ENCODE data around the gene SYAP1. TPM values are rescaled to one million over a fixed set of nuclear protein-coding genes. Genes with fewer than 3 reads are reported as not detected.

The SYAP1 gene
- total and polyA plus RNA-seq, 10 of the 15 experiments (the other 5 are each of a cell fraction or from before 2014, with no cell fraction given) = 5.9 to 29.9 (median 16.2) TPM

DNA sequence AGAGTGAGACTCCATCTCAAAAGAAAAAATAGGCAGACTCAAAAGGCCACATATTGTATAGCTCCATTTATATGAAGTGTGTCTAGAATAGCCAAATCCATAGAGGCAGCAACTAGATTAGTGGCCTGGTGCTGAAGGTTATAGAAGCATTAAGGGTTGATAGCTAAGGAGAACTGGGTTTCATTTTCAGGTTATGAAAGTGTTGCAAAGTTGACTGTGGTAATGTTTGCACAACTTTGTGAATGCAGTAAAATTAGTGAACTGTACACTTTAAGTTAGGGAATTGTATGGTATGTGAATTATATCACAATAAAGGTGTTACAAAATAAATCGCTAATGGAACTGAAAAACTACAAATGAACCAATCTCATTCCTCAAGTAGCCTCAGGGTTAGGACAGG lies 95.2 kb downstream of the SYAP1 start (continued):
- no peak for TF ChIP-seq SUPT20H (IDR thresholded peaks at IDR 0.05; ENCODE audit: borderline replicate concordance, control insufficient read depth, low read depth, low read length)
- TF ChIP-seq TBL1XR1 (IDR thresholded peaks at IDR 0.05; ENCODE audit: low read depth, low read length) = no peak
- TF ChIP-seq BCL11A (IDR thresholded peaks at IDR 0.05; ENCODE audit: low read depth, low read length) = no peak
- TF ChIP-seq, protein P1, sequence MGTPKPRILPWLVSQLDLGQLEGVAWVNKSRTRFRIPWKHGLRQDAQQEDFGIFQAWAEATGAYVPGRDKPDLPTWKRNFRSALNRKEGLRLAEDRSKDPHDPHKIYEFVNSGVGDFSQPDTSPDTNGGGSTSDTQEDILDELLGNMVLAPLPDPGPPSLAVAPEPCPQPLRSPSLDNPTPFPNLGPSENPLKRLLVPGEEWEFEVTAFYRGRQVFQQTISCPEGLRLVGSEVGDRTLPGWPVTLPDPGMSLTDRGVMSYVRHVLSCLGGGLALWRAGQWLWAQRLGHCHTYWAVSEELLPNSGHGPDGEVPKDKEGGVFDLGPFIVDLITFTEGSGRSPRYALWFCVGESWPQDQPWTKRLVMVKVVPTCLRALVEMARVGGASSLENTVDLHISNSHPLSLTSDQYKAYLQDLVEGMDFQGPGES (IDR thresholded peaks at IDR 0.05) = no peak
- TF ChIP-seq NFXL1 (IDR thresholded peaks at IDR 0.05; ENCODE audit: borderline replicate concordance) = no peak

Small RNA genes lying within 50 kb of the gene (small RNA-seq; reads per million reads assigned to genes)
- gene RNU7-56P = not detected
- not detected for gene RPL12P49

Other genes with a start within 250 kb of the SYAP1 start
- not detected in 2 replicates for gene S100G, start 69.5 kb upstream of the SYAP1 start, total RNA-seq (2014; rRNA removed)
- gene S100G, start 69.5 kb upstream of the SYAP1 start, total RNA-seq (2014; rRNA removed; fragmentation: Illumina TruSeq; extraction: Trizol) = not detected in 2 replicates
- not detected in 2 replicates for gene S100G, start 69.5 kb upstream of the SYAP1 start, total RNA-seq (2021)
- not detected in 2 replicates for gene S100G, start 69.5 kb upstream of the SYAP1 start, polyA plus RNA-seq (2011; rRNA removed)
- not detected in 2 replicates for gene S100G, start 69.5 kb upstream of the SYAP1 start, polyA plus RNA-seq (2014; fragmentation: Illumina TruSeq; extraction: Trizol)
- gene S100G, start 69.5 kb upstream of the SYAP1 start, polyA plus RNA-seq (2014; fragmentation: Nextera tagmentation; extraction: Ambion mirVana) = not detected
- not detected in 2 replicates for gene S100G, start 69.5 kb upstream of the SYAP1 start, polyA plus RNA-seq (2014; rRNA removed)
- gene S100G, start 69.5 kb upstream of the SYAP1 start, polyA plus RNA-seq (2016; fragmentation: Nextera tagmentation; extraction: Ambion mirVana) = not detected
- 15.4 and 18.6 TPM in 2 replicates for gene CTPS2, start 6.9 kb upstream of the SYAP1 start, total RNA-seq (2014; rRNA removed)
- gene CTPS2, start 6.9 kb upstream of the SYAP1 start, total RNA-seq (2014; rRNA removed; fragmentation: Illumina TruSeq; extraction: Trizol) = 17.6 and 17.8 TPM in 2 replicates
- gene CTPS2, start 6.9 kb upstream of the SYAP1 start, total RNA-seq (2021) = 13.3 and 14.9 TPM in 2 replicates
- gene CTPS2, start 6.9 kb upstream of the SYAP1 start, polyA plus RNA-seq (2011; rRNA removed) = 16.9 and 23.3 TPM in 2 replicates
- 15.0 and 19.2 TPM in 2 replicates for gene CTPS2, start 6.9 kb upstream of the SYAP1 start, polyA plus RNA-seq (2014; fragmentation: Illumina TruSeq; extraction: Trizol)
- 1 to 10 TPM; 5.9 to 7.7 TPM for gene CTPS2, start 6.9 kb upstream of the SYAP1 start, polyA plus RNA-seq (2014; fragmentation: Nextera tagmentation; extraction: Ambion mirVana)
- 11.5 and 11.8 TPM in 2 replicates for gene CTPS2, start 6.9 kb upstream of the SYAP1 start, polyA plus RNA-seq (2014; rRNA removed)
- gene CTPS2, start 6.9 kb upstream of the SYAP1 start, polyA plus RNA-seq (2016; fragmentation: Nextera tagmentation; extraction: Ambion mirVana) = 10 to 100 TPM; 11.9 to 13.5 TPM
- gene TXLNG, start 66.9 kb downstream of the SYAP1 start, total RNA-seq (2014; rRNA removed) = 18.9 and 20.5 TPM in 2 replicates
- 27.5 and 29.5 TPM in 2 replicates for gene TXLNG, start 66.9 kb downstream of the SYAP1 start, total RNA-seq (2014; rRNA removed; fragmentation: Illumina TruSeq; extraction: Trizol)
- gene TXLNG, start 66.9 kb downstream of the SYAP1 start, total RNA-seq (2021) = 19.7 and 20.1 TPM in 2 replicates
- 40.7 and 46.2 TPM in 2 replicates for gene TXLNG, start 66.9 kb downstream of the SYAP1 start, polyA plus RNA-seq (2011; rRNA removed)
- gene TXLNG, start 66.9 kb downstream of the SYAP1 start, polyA plus RNA-seq (2014; fragmentation: Illumina TruSeq; extraction: Trizol) = 33.4 and 40.9 TPM in 2 replicates
- gene TXLNG, start 66.9 kb downstream of the SYAP1 start, polyA plus RNA-seq (2014; fragmentation: Nextera tagmentation; extraction: Ambion mirVana) = 10 to 100 TPM in 1 of 2 experiments, 1 to 10 TPM in 1; 9.9 to 13.2 TPM
- gene TXLNG, start 66.9 kb downstream of the SYAP1 start, polyA plus RNA-seq (2014; rRNA removed) = 20.9 and 25.6 TPM in 2 replicates
- 10 to 100 TPM; 17.6 to 17.8 TPM for gene TXLNG, start 66.9 kb downstream of the SYAP1 start, polyA plus RNA-seq (2016; fragmentation: Nextera tagmentation; extraction: Ambion mirVana)
- 185 and 195 TPM in 2 replicates for gene RBBP7, start 150.8 kb downstream of the SYAP1 start, total RNA-seq (2014; rRNA removed)
- gene RBBP7, start 150.8 kb downstream of the SYAP1 start, total RNA-seq (2014; rRNA removed; fragmentation: Illumina TruSeq; extraction: Trizol) = 220 and 226 TPM in 2 replicates
- gene RBBP7, start 150.8 kb downstream of the SYAP1 start, total RNA-seq (2021) = 151 and 167 TPM in 2 replicates
- gene RBBP7, start 150.8 kb downstream of the SYAP1 start, polyA plus RNA-seq (2011; rRNA removed) = 274 and 374 TPM in 2 replicates
- 203 and 272 TPM in 2 replicates for gene RBBP7, start 150.8 kb downstream of the SYAP1 start, polyA plus RNA-seq (2014; fragmentation: Illumina TruSeq; extraction: Trizol)
- 100 to 1,000 TPM in 1 of 2 experiments, 10 to 100 TPM in 1; 95.3 to 155 TPM for gene RBBP7, start 150.8 kb downstream of the SYAP1 start, polyA plus RNA-seq (2014; fragmentation: Nextera tagmentation; extraction: Ambion mirVana)
- 149 and 170 TPM in 2 replicates for gene RBBP7, start 150.8 kb downstream of the SYAP1 start, polyA plus RNA-seq (2014; rRNA removed)
- gene RBBP7, start 150.8 kb downstream of the SYAP1 start, polyA plus RNA-seq (2016; fragmentation: Nextera tagmentation; extraction: Ambion mirVana) = 100 to 1,000 TPM; 244 to 277 TPM
- gene REPS2, start 227.0 kb downstream of the SYAP1 start, total RNA-seq (2014; rRNA removed) = 5.4 and 6.6 TPM in 2 replicates
- 4.1 and 4.3 TPM in 2 replicates for gene REPS2, start 227.0 kb downstream of the SYAP1 start, total RNA-seq (2014; rRNA removed; fragmentation: Illumina TruSeq; extraction: Trizol)
- 5.7 and 6.6 TPM in 2 replicates for gene REPS2, start 227.0 kb downstream of the SYAP1 start, total RNA-seq (2021)
- 3.2 and 3.5 TPM in 2 replicates for gene REPS2, start 227.0 kb downstream of the SYAP1 start, polyA plus RNA-seq (2011; rRNA removed)
- 3.5 and 3.8 TPM in 2 replicates for gene REPS2, start 227.0 kb downstream of the SYAP1 start, polyA plus RNA-seq (2014; fragmentation: Illumina TruSeq; extraction: Trizol)
- 1 to 10 TPM; 3.6 to 6.8 TPM for gene REPS2, start 227.0 kb downstream of the SYAP1 start, polyA plus RNA-seq (2014; fragmentation: Nextera tagmentation; extraction: Ambion mirVana)
- gene REPS2, start 227.0 kb downstream of the SYAP1 start, polyA plus RNA-seq (2014; rRNA removed) = 3.2 and 4.2 TPM in 2 replicates
- 1 to 10 TPM; 2.1 to 2.3 TPM for gene REPS2, start 227.0 kb downstream of the SYAP1 start, polyA plus RNA-seq (2016; fragmentation: Nextera tagmentation; extraction: Ambion mirVana)